HG03175 (cell line): ENCODE measurements around the gene R3HCC1L.

Experiments used
- ATAC-seq: cut with Tn5 transposase; IDR thresholded peaks from one replicate; pipeline ENCODE4 v1.9.1; 2021; ENCODE audit warnings: mild to moderate bottlenecking, moderate library complexity; ENCODE audit not compliant: unreplicated experiment

Gene R3HCC1L

DNA sequence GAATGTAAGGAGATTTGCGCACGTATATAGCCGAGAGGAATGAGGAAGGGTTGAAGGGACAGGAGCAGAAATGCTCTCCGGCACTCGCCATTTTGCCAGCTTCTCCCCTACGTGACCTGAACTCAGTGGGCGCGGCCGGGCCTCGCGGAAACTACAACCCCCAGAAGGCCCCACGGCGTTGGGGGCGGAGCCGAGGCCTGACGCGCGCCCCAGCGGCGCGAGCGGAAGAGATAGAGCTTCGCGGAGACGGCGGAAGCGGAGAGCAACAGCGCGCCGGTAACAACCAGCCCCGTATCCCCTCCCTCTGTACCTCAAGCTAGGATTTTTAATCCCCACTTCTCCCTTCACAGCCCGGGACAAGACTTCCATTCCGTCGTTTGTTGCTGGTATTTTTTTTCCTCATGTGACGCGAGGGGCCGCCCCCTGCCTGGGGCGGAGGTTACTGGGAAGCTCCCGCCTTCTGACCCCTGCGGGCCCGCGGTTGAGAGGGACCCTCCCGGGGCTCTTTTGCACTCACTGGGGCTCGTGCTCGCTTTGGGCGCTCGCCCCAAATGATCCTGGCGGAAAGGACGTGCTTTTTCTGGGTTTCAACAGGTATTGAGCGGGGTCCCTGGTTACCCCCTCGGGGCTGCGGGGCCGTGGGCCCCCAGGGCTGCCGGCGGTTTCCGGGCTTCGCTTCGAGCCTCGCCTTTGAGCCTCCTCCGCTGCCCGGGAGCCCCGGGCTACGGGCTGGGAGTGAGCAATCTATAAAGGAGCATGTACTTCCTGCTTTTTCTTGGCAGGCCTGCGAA, at the start of gene R3HCC1L:
Gene R3HCC1L (plus strand): TSS at position 227 of the 791 bp plus-strand sequence. CDS start 73,458 bp downstream, outside the sequence.
- peak; percentile 85 for ATAC-seq

DNA sequence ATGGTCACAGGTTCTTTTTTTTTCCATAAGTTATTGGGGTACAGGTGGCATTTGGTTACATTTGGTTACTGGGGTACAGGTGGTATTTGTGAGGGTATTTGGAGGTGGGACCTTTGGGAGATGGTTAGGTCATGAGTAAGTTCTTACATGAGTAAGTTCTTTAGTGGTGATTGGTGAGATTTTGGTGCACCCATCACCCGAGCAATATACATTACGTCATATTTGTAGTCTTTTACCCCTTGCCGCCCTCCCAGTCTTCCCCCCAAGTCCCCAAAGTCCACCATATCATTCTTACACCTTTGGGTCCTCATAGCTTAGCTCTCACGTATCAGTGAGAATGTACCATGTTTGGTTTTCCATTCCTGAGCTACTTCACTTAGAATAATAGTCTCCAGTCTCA, 49.2 kb upstream of the R3HCC1L start:
- ATAC-seq, result no peak

DNA sequence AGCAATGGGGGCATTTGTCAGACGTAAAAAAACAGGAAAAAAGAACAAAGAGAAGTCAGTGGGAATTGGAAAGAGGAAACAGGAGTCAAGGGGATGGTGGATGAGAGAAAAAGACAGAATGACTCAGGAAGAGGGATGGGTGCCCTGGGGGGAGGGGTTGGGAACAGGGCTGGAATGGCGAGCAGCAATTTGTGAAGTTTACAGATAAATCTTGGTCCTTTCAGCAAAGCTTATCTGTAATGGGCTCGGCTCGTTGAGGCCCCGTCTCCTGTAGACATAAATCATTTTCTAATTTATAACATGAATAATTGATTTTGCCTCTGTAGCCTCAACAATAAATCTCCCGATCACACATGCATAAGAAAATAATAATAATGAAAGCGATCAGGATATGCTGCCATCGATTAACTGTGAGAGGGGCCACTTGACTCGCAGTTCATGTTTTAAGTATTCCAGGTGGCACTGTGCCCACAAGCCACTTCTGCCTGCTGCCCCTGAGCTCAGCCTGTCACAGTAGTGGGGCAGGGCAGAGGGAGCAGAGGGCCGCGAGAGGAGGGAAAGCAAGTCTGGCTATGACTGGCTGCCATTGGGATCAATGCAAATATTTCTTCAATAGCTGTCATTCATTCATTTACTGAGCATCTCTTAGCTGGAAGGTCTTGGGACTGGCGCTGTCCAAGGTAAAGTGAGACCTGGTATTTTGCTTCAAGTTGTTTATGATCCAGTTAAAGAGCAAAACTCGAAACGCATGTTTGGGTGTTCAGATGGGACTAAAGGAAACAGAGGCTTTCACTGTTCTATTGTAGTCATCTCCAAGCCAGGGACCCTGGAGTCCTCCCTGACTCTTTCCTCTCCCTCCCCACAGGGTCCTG, 47.4 kb upstream of the R3HCC1L start:
- ATAC-seq, result no peak

DNA sequence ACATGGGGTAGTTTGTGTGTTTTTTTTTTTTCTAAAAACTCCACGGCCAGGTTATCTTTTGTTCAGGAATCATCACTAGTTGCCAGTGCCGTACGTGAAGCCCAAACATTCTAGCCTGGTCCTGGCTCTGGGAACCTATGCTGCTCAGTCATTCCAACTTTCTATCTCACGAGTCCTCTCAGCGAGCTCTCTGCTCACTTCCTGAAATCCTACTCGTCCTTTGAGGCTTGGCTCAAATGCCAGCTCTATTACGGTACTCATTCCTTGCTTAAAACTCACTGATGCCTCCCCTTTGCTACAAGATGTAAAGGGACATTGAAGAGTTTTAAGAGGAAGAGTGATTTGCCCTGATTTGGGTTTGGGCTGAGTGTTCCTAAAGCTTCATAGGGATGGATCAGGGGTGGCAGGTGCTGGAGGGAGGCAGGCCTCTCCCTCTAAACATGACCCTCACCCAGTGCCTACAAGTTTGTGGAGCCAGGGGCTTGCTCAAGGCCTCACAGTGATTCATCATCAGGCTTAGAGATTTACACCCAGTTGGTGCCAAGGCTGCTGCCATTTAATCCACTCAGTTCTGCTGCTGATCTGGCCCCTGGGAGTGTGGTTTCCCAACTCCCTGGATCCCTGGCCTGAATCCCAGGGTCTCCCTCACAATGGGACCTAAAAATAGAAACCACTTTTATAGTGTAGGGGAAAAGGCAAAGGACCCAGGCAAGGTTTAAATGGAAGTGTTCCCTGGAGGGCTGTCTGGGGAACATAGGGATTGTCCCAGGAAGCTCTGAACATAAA, 46.1 kb upstream of the R3HCC1L start:
- ATAC-seq, result no peak

DNA sequence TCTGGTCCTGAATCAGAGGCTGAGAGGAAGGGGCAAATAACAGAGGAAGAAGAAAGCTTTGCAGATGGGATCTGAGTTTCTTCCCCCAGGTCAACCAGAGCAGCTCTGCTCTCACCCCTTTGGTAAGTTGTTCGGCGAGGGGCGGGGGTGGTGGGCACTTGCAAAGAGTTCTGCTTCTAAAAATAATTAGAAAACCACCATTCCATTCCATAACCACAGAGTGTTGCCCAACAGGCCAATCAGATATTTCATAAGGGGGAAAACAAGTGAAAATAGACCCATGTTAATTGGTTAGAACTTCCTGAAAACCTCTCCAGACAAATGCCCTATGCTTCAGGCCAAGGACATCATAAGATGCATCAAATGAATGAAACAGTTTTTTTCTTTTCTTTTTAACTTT, 43.6 kb upstream of the R3HCC1L start:
- no peak for ATAC-seq

DNA sequence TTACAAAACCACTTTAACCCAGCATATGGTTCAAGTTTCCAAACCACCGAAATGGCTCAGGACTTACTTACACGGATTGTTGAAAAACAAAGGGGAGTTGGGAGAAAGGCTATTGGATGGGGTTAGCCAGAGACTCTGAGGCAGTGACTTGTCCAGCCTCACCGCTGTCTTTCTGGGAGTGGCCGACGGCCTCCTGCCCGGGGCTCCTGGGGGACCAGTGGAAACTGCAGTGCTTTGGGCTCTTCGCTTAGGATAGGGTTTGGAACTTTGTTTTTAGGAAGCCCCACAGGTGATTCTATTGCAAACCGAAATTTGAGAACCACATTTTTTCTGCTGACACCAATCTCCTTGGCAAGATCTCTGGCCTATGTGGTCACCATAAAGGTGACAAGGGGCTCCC, 38.1 kb upstream of the R3HCC1L start:
- ATAC-seq, result no peak

DNA sequence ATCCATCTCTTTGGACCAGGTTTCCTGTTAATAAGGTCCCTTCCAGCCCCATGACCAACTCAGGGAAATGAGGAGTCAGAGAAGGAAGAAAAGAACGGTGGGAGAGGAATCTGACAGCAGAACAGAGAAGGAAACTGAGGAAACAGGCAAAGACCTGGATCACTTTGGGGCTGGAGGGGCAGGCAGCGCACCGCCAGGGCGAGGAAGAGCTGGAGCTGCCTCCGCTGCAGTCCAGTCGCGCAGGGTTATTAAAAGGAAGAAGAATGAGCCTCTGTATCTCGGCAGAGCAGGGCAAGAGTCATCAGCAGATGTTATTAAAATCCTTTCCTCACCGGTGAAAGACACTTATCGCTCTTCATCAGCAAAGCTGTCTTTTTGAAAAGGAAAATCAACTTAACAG, 37.7 kb upstream of the R3HCC1L start:
- ATAC-seq, result no peak

DNA sequence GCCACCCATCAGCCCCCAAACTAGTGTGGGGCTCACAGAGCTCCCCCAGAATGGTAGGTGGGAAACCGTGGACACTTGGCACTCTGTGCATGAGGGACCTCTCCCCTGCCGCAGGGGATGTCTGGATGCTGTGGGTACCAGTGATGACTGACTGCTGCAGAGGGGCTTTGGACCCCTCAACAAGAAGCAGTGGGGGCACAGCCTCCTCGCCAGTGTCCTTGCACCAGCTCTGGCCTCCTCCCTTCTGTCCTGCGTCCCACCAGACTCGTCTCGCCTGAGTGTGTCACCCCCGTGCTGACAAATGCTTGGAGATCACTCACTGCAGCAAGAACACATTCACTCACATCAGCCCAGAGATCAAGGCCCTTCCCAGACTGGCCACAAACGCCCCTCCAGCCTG, 37.3 kb upstream of the R3HCC1L start:
- ATAC-seq, result no peak

DNA sequence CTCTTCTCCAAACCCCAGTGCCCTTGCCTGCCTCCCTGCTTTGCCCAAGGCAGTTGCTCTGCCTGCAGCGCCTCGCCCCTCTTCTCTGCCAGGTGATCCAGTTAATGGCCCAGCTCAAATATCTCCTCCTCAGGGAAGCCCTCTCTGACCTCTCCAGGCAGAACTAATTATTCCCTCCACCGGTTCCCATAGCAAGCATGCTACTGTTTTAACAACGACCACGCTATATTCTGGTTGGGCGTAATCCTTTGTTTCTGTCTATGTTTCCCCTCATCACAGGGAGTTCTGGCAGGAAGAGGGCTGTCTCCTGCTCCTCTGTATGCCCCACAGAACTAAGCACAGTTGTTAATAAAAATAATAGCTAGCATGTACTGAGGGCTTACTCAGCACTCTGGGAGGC, 36.8 kb upstream of the R3HCC1L start:
- ATAC-seq, result no peak

DNA sequence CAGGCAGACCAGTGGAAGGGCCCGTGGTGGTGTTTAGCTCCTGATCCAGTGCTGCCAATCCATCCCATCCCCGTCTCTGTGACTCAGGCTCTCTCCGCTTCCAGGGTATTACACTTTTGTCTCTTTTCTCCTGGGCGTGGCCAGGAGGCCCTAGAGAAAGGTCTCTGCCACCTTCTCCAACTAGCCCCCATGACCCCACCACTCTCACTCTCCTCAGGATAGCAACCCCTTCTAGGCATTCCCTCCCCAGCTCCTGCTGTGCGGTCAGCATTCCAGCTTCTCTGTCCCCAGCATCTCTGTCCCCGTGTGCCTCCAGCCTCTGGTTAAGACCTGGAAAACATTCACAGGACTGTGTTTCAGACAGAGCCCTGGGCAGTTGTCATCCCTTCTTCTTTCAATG, 36.2 kb upstream of the R3HCC1L start:
- no peak for ATAC-seq

DNA sequence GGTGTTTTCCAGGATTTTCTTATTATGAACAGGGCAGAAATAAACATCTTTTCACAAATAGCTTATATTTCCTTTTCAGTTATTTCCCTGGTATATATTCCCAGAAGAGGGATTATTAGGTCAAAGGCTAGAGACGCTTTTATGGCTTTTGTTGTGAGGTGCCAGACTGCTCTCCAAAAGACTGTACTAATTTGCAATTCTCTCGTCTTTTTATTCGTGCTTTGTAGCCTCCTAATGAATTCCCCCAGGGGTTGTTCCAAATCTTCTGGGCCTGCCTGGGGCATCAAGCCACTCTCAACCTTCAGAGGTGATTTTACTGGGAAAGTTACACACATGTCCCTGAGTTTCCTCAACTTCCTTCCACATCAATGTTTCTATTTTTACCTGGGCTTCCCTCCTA, 34.0 kb upstream of the R3HCC1L start:
- no peak for ATAC-seq

DNA sequence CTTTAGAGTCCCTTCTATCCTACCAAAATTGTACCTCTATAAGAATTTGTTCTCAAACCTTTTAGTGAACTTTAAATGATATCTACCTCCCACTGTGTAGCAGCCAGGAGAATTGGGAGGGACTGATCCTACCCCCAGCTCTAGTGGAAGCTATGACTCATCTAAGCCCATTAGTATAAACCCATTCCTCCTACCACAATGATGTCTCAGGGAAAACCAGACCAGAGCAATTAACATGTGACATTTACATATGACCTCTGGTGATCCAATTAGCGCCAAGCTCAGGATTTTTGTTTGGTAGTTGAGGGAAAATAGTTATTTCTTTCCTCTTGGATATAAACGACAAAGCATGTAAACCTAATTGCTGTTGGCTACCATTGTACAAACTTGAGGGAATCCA, 33.1 kb upstream of the R3HCC1L start:
- ATAC-seq, result no peak

DNA sequence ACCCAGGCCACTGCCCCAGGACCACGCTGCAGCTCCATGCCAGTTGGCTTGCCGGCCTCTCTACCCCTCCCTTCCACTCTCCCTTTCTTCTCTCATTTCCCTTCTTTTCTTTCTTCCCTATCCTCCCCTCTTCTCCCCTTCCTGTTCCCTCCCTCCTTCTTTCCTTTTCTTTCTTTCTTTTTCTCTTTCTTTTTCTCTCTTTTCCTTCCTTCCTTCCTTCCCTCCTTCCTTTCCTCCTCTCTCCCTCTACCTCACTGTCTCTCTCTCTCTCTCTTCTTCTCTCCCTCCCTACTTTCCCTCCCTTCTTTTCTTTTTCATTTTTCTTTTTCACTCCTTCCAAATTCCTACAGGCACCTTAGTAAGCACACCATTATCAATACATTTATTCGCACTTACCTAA, 30.3 kb upstream of the R3HCC1L start:
- no peak for ATAC-seq

DNA sequence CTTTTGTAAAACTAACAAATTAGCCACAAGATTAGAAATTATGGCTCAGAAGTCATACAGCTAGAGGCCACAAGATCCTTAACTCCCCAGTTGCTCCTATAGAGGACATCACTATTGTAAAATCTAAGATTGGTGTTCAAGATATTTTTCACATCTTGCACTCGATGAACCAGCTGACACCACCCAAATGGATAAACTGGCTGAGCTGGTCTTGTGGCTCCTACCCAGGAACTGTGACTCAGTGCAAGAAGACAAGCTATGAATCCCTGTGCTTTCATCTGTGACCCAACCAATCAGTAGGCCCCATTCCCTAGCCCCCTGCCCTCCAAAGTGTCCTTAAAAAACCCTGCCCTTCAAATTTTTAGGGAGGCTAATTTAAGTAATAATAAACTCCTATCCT, 27.9 kb upstream of the R3HCC1L start:
- ATAC-seq, result no peak

DNA sequence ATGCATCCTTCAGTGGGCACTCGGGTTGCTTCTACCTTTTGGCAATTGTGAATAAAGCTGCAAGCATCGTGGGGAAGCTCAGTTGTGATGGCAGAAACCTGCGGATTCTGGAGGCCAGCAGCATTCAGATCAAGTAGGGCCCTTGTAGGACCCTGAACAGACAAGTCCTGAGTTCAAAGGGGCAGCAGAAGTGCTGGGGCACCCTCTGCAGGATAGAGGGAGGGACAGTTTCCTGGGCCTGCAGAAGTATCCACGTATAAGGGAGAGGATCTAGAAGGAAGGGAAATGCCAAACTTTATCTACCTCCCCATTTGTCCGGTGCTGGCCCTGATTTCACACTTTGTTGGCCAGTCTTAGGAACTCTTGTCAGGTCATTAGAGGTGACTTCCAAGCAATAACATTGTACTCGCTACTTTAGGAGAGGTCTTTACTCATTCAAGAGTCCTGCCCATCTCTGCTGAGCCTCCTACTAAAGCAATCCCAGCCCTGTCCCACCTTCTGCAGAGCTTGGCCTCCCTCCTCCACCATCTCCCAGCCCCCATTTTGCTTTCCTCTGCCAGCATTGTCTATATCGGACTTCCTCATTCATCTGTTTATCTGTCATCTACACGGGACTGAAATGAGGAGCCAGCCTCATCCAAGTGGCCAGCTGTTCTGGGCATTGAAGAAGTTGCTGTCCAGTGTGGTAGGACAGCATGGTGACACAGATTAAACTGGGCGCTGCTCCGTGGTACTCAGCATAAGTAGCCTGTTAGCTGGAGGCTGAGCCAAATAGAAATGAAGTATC, 26.6 kb upstream of the R3HCC1L start:
- ATAC-seq, result no peak

DNA sequence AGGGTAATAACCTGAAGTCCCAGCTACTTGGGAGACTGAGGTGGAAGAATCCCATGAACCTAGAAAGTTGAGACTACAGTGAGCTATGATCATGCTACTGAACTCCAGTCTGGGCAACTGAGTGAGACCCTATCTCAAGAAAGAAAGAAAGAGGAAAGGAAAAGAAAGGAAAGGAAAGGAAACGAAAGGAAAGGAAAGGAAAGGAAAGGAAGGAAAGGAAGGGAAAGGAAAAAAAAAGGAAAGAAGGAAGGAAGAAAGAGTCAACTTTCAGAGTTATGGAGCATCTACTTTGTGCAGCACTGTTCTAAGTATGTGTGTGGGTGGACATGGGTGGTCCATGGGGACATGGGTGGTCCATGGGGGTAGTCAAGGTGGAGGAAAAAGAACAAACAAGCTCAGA, 24.1 kb upstream of the R3HCC1L start:
- ATAC-seq, result no peak

DNA sequence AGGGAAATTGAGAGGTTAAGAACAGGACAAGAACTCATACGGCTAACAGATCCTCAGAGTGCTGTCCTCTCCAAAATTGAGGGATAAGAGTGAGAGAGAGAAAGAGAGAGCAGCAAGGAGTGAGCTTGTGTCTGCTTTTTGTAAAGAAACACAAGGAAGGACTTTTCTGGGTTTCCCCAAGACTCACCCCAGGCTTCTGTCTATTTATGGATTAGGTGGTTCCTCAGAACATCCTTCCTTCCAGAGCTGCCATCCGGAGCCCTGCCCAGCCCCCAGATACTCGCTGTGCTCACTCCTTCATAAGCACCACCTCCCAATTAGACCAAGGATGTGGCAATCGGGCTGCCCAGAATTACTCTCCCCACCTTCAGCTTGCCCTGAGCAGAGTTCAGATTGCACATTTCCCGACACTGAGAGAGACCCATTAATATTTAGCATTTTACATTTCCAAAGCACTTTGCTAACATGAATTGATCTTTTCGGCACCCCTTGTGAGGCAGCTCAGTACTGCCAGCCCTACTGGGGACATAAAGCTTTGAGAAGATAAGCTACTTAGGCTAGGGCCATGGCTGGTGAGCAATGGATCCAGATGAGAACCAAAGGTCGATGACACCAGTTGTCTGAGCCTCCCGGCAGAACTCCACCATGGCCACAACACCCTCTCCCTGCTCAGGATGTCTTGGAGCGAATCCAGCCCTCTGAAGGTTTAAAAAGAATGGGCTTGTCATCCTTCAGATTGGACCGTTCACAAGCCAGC, 19.2 kb upstream of the R3HCC1L start:
- ATAC-seq, result no peak

DNA sequence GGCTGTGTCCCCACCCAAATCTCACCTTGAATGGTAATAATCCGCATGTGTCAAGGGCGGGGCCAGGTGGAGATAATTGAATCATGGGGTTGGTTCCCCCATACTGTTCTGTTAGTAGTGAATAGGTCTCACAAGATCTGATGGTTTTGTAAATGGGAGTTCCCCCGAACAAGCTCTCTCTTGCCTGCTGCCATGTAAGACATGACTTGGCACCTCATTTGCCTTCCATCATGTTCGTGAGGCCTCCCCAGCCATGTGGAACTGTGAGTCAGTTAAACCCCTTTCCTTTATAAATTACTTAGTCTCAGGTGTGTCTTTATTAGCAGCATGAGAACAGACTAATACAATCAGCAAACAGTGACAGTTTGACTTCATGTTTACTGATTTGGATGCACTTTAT, 14.6 kb upstream of the R3HCC1L start:
- ATAC-seq, result no peak

DNA sequence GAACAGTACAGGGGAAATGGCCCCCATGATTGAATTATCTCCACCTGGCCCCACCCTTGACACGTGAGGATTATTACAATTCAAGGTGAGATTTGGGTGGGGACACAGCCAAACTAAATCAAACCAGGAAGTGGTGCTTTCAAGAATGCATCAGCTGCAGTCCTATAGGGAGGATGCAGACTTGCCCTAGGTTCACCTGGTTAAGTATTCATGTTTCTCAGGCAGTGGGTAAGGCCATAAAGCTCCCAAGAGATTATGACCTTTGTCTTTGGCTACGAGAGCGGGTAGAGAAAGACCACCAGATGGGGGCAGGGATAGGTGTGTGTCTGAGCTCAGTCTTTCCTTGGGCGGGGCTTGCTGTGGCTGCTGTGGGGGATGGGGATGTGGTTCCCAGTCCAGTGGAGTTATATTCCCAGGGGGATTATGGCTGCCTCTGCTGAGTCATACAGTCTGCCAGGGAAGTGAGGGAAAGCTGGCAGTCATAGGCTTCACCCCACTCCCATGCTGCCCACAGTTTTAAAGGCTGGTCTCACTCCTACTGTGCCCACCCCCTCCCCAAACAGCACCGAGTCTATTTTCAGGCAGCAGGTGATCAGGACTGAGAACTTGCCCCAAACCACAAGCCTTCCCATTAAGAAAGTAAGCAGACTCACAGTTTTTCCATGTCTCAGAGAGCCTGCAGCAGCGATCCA, 8.4 kb upstream of the R3HCC1L start:
- ATAC-seq, result no peak
